Pons (tissue), 1 donor: ENCODE results near the gene ALG12.

ENCODE experiments used
- DNase-seq: peaks from one replicate; pipeline ENCODE4 v3.0.0-alpha.2; 2016; ENCODE audit warnings: low spot score

ALG12 gene

GRCh38 chr22:49887064-49887451 is 31.2 kb downstream of the ALG12 start:
- no peak for DNase-seq

GRCh38 chr22:49886346-49887063 is 31.7 kb downstream of the ALG12 start:
- no peak for DNase-seq

- no peak for DNase-seq
Measured at GRCh38 chr22:49885881-49886280, 32.4 kb downstream of the ALG12 start.

GRCh38 chr22:49885281-49885680 is 33.0 kb downstream of the ALG12 start:
- DNase-seq = no peak

- DNase-seq = no peak
Measured at GRCh38 chr22:49884503-49885260, 33.6 kb downstream of the ALG12 start.

- no peak for DNase-seq
Measured at GRCh38 chr22:49884075-49884474, 34.2 kb downstream of the ALG12 start.

GRCh38 chr22:49883294-49883640 is 35.0 kb downstream of the ALG12 start:
- DNase-seq = no peak

GRCh38 chr22:49882519-49883293 is 35.5 kb downstream of the ALG12 start:
- peak; percentile 7 for DNase-seq

GRCh38 chr22:49881856-49882255 is 36.4 kb downstream of the ALG12 start:
- no peak for DNase-seq

GRCh38 chr22:49880281-49880680 is 38.0 kb downstream of the ALG12 start:
- no peak for DNase-seq

- no peak for DNase-seq
Measured at GRCh38 chr22:49879871-49880270, 38.4 kb downstream of the ALG12 start.

GRCh38 chr22:49878206-49878605 is 40.0 kb downstream of the ALG12 start:
- DNase-seq = no peak

GRCh38 chr22:49877642-49878041 is 40.6 kb downstream of the ALG12 start:
- DNase-seq = no peak

- no peak for DNase-seq
Measured at GRCh38 chr22:49873228-49873940, 44.9 kb downstream of the ALG12 start.

GRCh38 chr22:49872347-49872746 is 45.9 kb downstream of the ALG12 start:
- no peak for DNase-seq

GRCh38 chr22:49871482-49871881 is 46.8 kb downstream of the ALG12 start:
- no peak for DNase-seq

GRCh38 chr22:49869845-49870712 is 48.2 kb downstream of the ALG12 start:
- no peak for DNase-seq

- DNase-seq = no peak
Measured at GRCh38 chr22:49869086-49869830, 49.0 kb downstream of the ALG12 start.

- no peak for DNase-seq
Measured at GRCh38 chr22:49867303-49868265, 50.7 kb downstream of the ALG12 start.
